ENCODE results near the gene IQGAP2.
"Not testable (repeated sequence)": the region's sequence is repeated elsewhere in the genome, so short reads cannot be mapped to it uniquely, and the experiment has no call there.

IQGAP2 gene

DNA sequence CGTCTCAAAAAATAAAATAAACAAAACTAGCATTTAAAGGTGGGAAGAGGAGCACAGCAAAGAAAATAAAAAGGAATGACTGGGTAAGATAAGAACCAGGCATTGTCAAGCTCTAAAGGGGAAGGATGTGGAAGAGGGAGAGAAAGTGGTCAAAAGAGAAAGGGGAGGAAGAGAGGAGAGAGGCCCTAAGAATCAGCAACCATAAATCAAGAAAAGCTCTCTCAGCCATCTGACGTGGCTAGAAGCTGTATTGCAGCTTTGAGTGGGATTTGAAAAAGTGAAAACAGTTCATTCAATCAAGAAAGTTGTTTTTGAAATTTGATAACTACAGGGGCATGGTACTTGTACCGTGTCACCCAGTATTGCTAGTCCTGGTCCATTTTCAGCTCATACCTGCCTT, 267.4 kb downstream of the IQGAP2 start:
- no peak for DNase-seq

GRCh38 chr5:76672242-76672641, 269.2 kb downstream of the IQGAP2 start:
- no peak for DNase-seq

- DNase-seq = no peak
Observed at GRCh38 chr5:76673125-76673524, 270.0 kb downstream of the IQGAP2 start.

GRCh38 chr5:76674330-76675066, 271.4 kb downstream of the IQGAP2 start:
- DNase-seq = no peak

- no peak for DNase-seq
Observed at GRCh38 chr5:76675364-76675763, 272.3 kb downstream of the IQGAP2 start.

DNA sequence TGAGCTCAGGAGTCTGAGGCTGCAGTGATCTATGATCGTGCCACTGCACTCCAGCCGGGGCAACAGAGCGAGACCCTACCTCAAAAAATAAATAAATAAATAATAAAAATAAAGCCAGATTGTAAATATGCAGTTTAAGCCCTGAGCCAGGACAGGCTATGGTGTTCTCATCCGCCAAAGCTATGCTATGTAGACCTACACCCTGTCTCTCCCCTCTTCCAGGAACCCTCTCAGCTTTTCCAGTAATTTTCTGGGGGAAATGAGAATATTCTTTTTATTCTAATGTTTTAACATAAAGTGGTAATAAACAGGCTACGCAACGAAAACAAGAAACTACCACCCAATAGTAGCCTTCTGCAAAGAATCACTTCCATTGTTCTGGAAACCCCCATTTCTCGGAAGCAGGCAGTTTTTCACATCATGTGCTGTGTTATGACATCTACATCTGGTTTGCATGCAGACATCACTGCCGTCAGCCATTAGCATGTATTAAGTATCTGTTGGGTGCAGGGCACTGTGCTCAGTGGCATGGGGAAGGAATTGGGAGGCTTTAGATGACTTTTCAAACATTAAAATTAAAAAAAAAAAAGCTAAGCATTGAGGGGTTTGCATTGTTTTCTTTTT, 274.9 kb downstream of the IQGAP2 start:
- DNase-seq = no peak

- no peak for DNase-seq
Observed at GRCh38 chr5:76679231-76679630, 276.1 kb downstream of the IQGAP2 start.

DNA sequence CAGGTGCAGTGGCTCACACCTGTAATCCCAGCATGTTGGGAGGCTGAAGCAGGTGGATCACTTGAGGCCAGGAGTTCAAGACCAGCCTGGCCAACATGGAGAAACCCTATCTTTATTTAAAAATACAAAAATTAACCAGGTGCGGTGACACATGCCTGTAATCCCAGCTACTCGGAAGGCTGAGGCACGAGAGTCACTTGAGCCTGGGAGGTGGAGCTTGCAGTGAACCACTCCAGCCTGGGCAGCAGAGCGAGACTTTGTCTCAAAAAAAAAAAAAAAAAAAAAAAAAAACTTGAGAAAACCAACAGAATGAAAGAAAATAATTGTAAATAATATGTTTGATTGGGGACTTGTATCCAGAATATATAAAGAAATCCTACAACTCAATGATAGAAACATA, 277.7 kb downstream of the IQGAP2 start:
- not testable (repeated sequence) for DNase-seq

DNA sequence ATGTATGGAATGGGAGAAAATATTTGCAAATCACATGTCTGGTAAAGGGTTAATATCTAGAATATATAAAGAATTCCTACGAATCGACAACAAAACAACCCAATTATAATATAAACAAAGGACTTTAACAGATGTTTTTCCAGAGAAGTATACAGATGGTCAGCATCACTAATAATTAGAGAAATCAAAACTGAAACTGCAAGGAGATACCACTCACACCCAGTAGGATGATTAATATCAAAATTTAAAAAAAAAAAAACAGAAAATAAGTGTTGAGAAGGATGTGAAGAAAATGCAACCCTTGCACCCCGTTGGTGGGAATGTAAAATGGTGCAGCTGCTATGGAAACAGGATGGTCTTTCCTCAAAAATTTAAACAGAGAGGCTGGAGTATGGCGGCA, 278.2 kb downstream of the IQGAP2 start:
- DNase-seq = no peak

DNA sequence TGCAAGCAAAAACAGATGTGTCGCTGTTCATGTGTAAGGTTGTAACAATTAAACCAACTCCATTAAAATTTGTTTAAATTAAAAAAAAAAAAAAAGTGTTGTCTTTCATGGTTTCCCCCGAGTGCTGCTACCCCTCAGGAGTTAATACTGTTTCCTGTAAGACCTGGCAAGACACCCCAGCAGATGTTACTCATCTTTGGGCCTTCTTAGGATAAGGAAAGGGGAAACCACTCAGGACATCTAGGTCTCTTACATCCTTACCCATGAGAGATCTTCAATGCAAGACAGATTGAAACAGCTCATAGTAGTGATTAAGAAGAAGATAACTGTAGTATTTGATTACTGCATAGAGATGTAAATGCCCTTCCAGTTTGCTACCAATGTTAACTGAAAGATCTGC, 279.3 kb downstream of the IQGAP2 start:
- no peak for DNase-seq

DNA sequence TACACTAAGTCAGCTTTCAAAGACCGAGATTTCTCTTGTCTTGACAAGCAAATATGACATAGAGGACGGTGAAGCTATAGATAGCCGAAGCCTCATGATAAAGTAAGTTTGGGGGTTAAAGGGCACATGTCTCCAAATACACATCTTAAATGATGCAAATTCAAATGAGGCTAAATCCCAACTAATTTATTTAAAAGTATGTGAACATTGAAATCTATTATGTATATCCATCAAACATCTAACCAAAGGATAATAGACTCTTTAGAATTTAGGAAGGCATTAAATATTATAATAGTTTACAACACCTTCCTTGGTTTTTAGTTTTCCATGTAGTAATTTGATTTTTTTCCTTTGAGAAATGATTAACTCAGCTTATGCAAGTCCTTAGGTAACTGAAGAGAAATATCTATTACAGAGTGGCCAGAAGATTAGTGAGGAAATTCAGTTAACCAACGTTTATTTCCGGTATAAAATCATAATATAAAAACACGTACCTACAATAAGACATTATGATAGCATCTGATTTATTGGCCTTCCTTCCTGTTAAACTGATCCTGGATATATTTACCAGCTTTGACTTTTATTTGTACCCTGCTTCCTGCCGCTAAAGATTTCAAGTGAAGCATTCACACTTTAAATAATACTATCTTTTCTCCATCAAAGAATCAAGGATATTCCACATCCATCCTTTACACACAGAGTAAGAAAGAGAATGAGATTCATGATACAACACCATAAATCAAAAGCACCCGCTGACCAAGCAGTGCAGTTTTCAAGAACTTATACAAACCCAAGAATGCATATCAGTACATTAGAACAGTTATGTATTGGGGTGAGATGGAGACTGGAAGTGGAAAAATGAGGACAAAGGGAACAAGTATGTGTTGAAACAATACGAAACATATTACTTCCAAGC, 281.0 kb downstream of the IQGAP2 start:
- no peak for DNase-seq

DNA sequence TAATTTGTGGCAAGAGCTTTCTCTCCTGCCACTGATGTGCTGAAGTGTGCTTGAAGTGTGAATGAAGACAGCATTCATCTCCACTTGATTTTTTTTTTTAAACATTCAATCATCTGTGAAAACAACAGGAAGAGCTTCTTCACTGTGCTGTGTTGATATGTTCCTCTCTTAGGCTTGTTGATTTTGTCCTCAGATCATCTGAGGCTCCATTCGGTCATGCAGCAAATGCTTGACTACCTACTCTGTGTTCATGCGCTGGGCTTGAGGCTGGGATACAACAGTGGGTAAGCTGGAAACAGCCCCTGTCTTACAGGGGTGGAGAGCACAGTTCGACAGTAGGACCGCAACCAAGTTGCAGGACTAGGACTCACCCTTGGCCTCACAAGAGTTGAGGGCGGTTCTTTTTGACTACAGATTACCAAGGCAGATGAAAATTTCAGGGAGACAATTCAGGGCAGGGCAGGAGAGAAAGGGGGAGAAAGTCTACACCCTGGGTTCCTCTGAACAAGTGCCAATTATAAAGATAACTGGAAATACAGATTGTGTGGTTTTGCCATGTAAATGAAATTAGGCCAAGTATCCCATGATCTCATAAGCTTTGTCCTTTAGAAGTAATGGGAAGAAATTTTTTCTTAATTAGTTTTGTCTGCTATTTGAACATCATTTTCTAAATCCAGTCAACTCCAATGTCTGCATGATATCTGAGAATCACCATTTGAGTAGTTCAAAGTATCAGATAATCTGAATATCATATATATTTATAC, 281.9 kb downstream of the IQGAP2 start:
- no peak for DNase-seq

- DNase-seq = no peak
Observed at GRCh38 chr5:76685704-76686103, 282.6 kb downstream of the IQGAP2 start.

DNA sequence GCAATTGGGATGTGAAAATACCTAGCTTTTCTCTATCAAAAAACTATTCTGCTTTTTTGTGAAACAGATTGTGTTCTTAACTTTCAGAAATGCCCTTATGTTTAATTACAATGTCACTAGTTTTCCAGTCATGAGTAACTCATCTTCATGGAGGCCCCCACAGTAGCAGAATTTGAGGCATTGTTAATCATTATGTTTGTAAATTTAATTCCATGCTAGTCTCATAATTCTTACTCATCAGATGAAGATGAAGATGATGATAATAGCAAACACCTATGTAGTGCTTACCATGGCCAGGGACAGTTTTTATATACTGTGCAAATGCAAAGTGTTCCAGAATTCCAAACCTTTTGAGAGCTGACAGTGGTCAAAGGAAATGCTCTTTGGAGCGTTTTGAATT, 285.1 kb downstream of the IQGAP2 start:
- DNase-seq = no peak

DNA sequence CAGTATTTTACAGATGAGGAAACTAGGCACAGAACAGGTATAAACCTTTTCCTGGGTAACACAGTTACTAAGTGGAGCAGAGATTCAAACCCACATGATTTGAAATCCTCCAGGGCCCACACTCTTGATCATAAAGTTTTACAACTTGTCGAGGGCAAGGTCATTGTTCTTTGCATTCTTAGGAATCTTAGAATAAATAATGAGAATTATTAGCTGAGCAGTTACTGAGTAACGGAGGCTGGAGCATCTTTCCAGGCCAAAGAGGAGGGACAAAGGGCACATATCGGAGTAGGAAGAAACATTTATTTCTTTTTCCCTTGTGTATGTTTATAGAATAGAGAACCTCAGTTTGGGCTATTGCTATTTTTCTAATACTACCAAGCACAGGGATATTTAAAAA, 285.8 kb downstream of the IQGAP2 start:
- DNase-seq = no peak

- DNase-seq = no peak
Observed at GRCh38 chr5:76689321-76690036, 286.4 kb downstream of the IQGAP2 start.

DNA sequence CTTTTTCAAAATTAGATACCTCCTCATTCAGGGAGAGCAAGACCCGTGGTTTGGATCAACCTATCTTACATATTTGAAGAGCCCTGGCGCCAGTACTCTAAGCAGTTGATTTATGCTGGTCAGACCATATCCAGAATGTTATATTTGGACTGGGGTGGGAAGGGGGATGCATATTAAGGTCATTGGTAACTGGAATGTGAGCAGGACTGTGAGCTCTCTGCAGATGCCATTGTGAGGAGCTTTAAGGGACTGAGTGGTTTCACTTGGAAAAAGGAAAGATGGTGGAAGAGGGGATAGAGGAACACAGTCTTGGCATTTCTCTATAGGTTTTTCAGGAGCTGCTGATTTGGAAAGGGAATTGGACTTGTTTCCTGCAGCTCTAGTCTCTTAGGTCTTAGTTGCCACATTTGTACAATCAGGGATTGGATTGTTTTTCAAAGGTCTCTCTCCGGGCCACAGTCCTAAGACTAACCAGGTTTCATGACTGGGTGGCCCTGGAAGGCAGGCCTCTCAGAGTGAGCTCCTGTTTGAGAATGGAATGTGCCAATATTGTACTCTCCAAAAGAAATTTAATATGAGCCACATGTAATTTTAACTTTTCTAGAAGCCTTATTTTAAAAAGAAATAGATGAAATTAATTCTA, 287.1 kb downstream of the IQGAP2 start:
- DNase-seq = no peak

GRCh38 chr5:76690704-76691466, 287.8 kb downstream of the IQGAP2 start:
- no peak for DNase-seq

GRCh38 chr5:76691467-76692273, 288.6 kb downstream of the IQGAP2 start:
- DNase-seq = no peak

- no peak for DNase-seq
Observed at GRCh38 chr5:76692274-76692540, 289.1 kb downstream of the IQGAP2 start.
